ENCODE data around the gene LDLRAD3.

Gene LDLRAD3

DNA sequence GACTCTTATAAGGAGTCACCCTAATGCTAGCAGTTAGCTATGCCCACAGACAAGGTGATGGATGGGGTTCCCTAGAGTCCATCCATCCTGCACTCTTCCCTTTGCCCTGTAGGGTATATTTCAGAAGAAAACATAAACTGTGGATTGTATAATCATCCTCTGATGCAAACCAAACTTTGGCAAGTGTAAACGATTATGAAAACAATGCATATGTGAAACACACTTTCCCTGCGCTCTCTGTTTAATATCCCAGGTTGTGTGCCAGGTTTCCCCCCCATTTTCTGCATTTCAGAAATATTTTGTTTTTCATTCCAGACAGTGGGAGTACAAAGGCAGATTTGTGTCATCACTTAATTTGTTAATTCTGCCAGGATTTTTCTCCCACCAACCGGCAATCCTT is 110.0 kb downstream of the LDLRAD3 start:
- DNase-seq (ENCODE audit: low read depth): no peak
- no peak overlapping the region for H3K4me3 ChIP-seq (ENCODE audit: low read length)
- TF ChIP-seq, protein P1, sequence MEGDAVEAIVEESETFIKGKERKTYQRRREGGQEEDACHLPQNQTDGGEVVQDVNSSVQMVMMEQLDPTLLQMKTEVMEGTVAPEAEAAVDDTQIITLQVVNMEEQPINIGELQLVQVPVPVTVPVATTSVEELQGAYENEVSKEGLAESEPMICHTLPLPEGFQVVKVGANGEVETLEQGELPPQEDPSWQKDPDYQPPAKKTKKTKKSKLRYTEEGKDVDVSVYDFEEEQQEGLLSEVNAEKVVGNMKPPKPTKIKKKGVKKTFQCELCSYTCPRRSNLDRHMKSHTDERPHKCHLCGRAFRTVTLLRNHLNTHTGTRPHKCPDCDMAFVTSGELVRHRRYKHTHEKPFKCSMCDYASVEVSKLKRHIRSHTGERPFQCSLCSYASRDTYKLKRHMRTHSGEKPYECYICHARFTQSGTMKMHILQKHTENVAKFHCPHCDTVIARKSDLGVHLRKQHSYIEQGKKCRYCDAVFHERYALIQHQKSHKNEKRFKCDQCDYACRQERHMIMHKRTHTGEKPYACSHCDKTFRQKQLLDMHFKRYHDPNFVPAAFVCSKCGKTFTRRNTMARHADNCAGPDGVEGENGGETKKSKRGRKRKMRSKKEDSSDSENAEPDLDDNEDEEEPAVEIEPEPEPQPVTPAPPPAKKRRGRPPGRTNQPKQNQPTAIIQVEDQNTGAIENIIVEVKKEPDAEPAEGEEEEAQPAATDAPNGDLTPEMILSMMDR (conservative IDR thresholded peaks at IDR 0.05; ENCODE audit: low read length): no peak

DNA sequence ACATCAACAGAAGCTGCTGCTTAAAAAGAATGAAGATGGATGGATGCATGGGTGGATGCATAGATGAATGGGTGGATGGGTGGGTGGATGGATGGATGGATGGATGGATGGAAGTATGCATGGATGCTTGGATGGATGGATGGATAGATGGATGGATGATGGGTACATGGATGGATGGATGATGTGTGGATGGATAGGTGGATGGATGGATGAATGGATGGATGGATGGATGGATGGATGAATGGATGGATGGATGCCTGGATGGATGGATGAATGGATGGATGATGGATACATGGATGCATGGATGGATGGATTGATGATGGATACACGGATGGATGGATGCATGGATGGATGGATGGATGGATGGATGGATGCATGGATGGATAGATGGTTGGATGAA is 110.8 kb downstream of the LDLRAD3 start:
- no peak for DNase-seq (ENCODE audit: low read depth)
- TF ChIP-seq, protein P1 (conservative IDR thresholded peaks at IDR 0.05; ENCODE audit: low read length): no peak
- H3K4me3 ChIP-seq (ENCODE audit: low read length): no peak overlapping the region

DNA sequence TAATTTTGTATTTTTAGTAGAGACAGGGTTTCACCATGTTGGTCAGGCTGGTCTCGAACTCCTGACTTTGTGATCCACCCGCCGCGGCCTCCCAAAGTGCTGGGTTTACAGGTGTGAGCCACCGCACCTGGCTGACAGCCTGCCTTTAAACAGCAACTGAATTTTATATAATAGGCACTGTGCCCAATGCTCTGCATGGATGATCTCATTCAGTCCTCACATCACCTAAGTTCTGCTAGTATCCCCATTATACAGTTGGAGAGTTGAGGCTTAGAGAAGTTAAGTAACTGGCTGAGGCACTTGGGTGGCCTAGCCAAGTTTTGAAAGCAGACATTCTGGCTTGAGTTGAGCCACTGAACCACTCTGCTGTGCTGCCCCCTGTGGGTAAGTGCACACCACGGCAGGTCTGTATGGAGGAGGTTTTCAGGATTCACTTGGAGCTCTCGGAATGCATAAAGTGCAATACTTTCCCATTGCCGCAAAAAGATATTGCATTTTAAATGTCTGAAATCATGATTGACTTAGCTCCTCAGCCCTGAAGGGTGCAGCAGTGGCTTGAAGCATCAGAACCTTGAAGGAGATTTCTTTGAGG is 112.4 kb downstream of the LDLRAD3 start:
- H3K4me3 ChIP-seq (ENCODE audit: low read length): no peak overlapping the region
- TF ChIP-seq, protein P1 (conservative IDR thresholded peaks at IDR 0.05; ENCODE audit: low read length): peak; percentile 48
- peak; percentile 25 for DNase-seq (ENCODE audit: low read depth)

DNA sequence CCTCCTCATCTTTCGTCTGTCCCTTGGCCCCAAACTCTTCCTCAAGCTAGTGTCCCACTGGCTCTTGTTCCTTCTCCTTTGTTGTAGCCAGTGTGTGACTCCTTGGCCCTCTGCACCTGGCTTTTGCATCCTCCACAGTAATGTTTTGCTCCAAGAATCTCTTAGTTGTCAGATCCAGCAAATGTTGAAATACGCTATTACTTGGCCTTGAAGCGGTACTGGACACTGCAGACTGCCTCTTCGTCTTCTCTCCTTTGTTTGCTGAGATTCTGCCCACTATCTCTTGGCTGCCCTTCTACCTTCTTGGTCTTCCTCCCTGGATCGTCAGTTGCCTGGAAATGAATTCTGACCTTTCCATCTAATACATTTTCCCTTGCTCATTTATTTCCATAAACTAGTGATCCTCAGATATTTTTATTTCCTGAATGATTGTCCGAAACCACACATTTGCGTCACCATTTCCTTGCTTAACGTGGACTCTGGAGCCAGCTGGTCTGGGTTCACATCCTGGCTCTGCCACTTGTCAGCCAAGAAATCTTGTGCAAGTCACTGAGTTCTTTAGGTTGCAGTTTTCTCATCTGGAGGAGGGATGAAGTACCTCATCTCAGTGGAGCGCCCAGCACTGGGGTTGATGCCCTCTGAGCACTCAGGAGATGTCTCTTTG is 113.6 kb downstream of the LDLRAD3 start:
- peak; percentile 46 for DNase-seq (ENCODE audit: low read depth)
- H3K4me3 ChIP-seq (ENCODE audit: low read length): no peak overlapping the region
- TF ChIP-seq, protein P1 (conservative IDR thresholded peaks at IDR 0.05; ENCODE audit: low read length): no peak

GRCh38 chr11:36059660-36060059 is 115.8 kb downstream of the LDLRAD3 start:
- TF ChIP-seq, protein P1 (conservative IDR thresholded peaks at IDR 0.05; ENCODE audit: low read length): no peak

GRCh38 chr11:36060926-36061325 is 117.1 kb downstream of the LDLRAD3 start:
- TF ChIP-seq, protein P1 (conservative IDR thresholded peaks at IDR 0.05; ENCODE audit: low read length): no peak
- H3K4me3 ChIP-seq (ENCODE audit: low read length): no peak overlapping the region
- no peak for DNase-seq (ENCODE audit: low read depth)

More at GRCh38 chr11:36059660-36060059, 115.8 kb downstream of the LDLRAD3 start:
- H3K4me3 ChIP-seq (ENCODE audit: low read length): no peak overlapping the region
- DNase-seq (ENCODE audit: low read depth): no peak

DNA sequence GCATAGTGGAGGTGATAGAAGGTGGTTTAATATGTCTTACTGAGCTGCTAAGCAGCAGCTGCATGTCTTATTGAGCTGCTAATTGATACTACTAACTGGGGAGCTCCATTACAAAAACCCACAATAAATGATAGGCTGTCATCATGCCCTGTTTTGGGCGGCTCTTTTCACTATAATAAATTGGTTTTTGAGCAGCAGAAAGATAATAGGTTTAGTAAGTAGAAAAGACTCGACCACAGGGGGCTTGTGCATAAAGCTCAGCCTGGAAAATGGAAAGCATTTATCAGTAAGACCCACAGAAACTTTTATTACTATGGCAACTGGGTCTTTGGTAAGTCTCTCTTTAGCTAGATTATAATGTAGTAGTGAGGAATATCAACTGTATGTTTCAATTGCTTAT is 117.6 kb downstream of the LDLRAD3 start:
- TF ChIP-seq, protein P1 (conservative IDR thresholded peaks at IDR 0.05; ENCODE audit: low read length): no peak
- DNase-seq (ENCODE audit: low read depth): no peak

More for the DNA sequence above, 117.6 kb downstream of the LDLRAD3 start:
- H3K4me3 ChIP-seq (ENCODE audit: low read length): no peak overlapping the region
